Peyer's patch (tissue), 4 donors: ENCODE data around the gene WDR93. TPM values are rescaled to one million over a fixed set of nuclear protein-coding genes. Genes with fewer than 3 reads are reported as not detected.

Experiments
- DNase-seq, 3 donors: peaks; one replicate each; pipeline ENCODE4 v3.0.0-alpha.2; 2017 to 2019
- H3K27ac ChIP-seq, 4 donors: fragments of 200-600 bp; sonication (generic); one replicate each; pipeline ENCODE4 v1.5.1; 2016 to 2019
- H3K27me3 ChIP-seq, 2 donors: fragments of 200-600 bp; sonication (generic); one replicate each; pipeline ENCODE4 v1.5.1; 2019
- H3K36me3 ChIP-seq, 3 donors: fragments of 200-600 bp; sonication (generic); one replicate each; pipeline ENCODE4 v1.5.1; 2016 to 2019
- H3K4me1 ChIP-seq, 4 donors: fragments of 200-600 bp; sonication (generic); one replicate each; pipeline ENCODE4 v1.5.1; 2016 to 2019
- H3K4me3 ChIP-seq, 4 donors: fragments of 200-600 bp; sonication (generic); 1 replicate in 3 of 4; 2 replicates in 1 of 4; pipeline ENCODE4 v1.5.1; 2016 to 2019; ENCODE audit warnings: mild to moderate bottlenecking in 1 of 4
- H3K9me3 ChIP-seq, 4 donors: fragments of 200-600 bp; sonication (generic); one replicate each; pipeline ENCODE4 v1.5.1; 2016 to 2019; ENCODE audit warnings: mild to moderate bottlenecking in 1 of 4
- POLR2A ChIP-seq, 2 donors: fragments of 450-650 bp; IDR thresholded peaks; one replicate each; pipeline ENCODE4 v1.5.1; 2017; ENCODE audit warnings: antibody characterized with exemption in 2 of 2, mild to moderate bottlenecking in 2 of 2, moderate library complexity in 2 of 2
- total RNA-seq, 4 donors: library from RNA; depleted of rRNA; stranded (reverse); fragments of >200 nt; gene quantifications; one replicate each; pipeline ENCODE4 v1.1.0, GENCODE V29; 2016
- TF ChIP-seq, protein P1 (sequence below), 6 experiments: fragments of 450-650 bp in 4 of 6; fragments of 200-600 bp in 2 of 6; sonication (generic) in 1 of 6; IDR thresholded peaks; one replicate each; pipeline ENCODE4 v1.5.1; 2017 to 2019; ENCODE audit warnings: antibody characterized with exemption in 6 of 6, mild to moderate bottlenecking in 3 of 6, moderate library complexity in 1 of 6

The WDR93 gene
- total RNA-seq, 4 donors from 2014 or later = 1.0 TPM; not detected in 3

GRCh38 chr15:89693091-89693490, 2.5 kb downstream of the WDR93 start:
- TF ChIP-seq, protein P1, sequence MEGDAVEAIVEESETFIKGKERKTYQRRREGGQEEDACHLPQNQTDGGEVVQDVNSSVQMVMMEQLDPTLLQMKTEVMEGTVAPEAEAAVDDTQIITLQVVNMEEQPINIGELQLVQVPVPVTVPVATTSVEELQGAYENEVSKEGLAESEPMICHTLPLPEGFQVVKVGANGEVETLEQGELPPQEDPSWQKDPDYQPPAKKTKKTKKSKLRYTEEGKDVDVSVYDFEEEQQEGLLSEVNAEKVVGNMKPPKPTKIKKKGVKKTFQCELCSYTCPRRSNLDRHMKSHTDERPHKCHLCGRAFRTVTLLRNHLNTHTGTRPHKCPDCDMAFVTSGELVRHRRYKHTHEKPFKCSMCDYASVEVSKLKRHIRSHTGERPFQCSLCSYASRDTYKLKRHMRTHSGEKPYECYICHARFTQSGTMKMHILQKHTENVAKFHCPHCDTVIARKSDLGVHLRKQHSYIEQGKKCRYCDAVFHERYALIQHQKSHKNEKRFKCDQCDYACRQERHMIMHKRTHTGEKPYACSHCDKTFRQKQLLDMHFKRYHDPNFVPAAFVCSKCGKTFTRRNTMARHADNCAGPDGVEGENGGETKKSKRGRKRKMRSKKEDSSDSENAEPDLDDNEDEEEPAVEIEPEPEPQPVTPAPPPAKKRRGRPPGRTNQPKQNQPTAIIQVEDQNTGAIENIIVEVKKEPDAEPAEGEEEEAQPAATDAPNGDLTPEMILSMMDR (IDR thresholded peaks at IDR 0.05) = no peak
- no peak for TF ChIP-seq POLR2A (IDR thresholded peaks at IDR 0.05)
- no peaks in the 10 kb centered on the region for H3K9me3 ChIP-seq
- no peak overlapping the region for H3K4me3 ChIP-seq
- H3K27me3 ChIP-seq = no peaks in the 10 kb centered on the region
- no peak for DNase-seq
- H3K27ac ChIP-seq = no peak overlapping the region
- peaks cover 0 to 21% (median 1%) of the 10 kb centered on the region in 4 donors for H3K4me1 ChIP-seq
- H3K36me3 ChIP-seq = no peaks in the 10 kb centered on the region

DNA sequence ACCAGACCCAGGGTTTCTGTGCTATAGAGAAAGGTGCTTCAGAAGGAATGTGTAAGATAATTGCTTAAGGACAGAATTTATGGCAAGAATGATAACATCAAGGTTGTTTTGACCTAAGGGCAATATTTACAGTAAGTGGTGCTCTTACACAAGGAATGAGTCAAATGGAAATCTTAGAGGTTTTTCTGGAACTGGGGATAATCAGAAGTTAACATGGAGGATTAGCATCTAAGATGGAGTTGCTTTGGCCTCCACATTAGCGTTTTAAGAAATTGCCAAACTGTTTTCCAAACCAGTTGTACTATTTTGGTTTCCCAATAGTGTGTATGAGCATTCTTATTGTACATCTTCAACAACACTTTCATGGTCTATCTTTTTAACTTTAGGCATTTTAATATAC, 3.1 kb downstream of the WDR93 start:
- no peaks in the 10 kb centered on the region for H3K27me3 ChIP-seq
- TF ChIP-seq, protein P1 (IDR thresholded peaks at IDR 0.05) = no peak
- no peak for TF ChIP-seq POLR2A (IDR thresholded peaks at IDR 0.05)
- H3K4me1 ChIP-seq = peaks cover 0 to 18% (median 1%) of the 10 kb centered on the region in 4 donors
- H3K4me3 ChIP-seq = no peak overlapping the region
- no peaks in the 10 kb centered on the region for H3K36me3 ChIP-seq
- DNase-seq = no peak
- H3K9me3 ChIP-seq = no peaks in the 10 kb centered on the region
- no peak overlapping the region for H3K27ac ChIP-seq

GRCh38 chr15:89695198-89695597, 4.6 kb downstream of the WDR93 start:
- Histone ChIP-seq H3K27ac (no peak overlapping the region), H3K27me3 (no peaks in the 10 kb centered on the region), H3K36me3 (no peaks in the 10 kb centered on the region), H3K4me1 (peaks cover 0 to 4% (median 1%) of the 10 kb centered on the region in 4 donors), H3K4me3 (no peak overlapping the region), H3K9me3 (no peaks in the 10 kb centered on the region)
- TF ChIP-seq POLR2A (IDR thresholded peaks at IDR 0.05) = no peak
- TF ChIP-seq, protein P1 (IDR thresholded peaks at IDR 0.05) = no peak
- DNase-seq = no peak

GRCh38 chr15:89704411-89704810, 13.8 kb downstream of the WDR93 start:
- Histone ChIP-seq H3K4me1 (no peaks in the 10 kb centered on the region), H3K9me3 (no peaks in the 10 kb centered on the region), H3K36me3 (no peaks in the 10 kb centered on the region), H3K4me3 (no peak overlapping the region), H3K27ac (no peak overlapping the region), H3K27me3 (no peaks in the 10 kb centered on the region)
- no peak for TF ChIP-seq POLR2A (IDR thresholded peaks at IDR 0.05)
- TF ChIP-seq, protein P1 (IDR thresholded peaks at IDR 0.05) = no peak
- DNase-seq = no peak

DNA sequence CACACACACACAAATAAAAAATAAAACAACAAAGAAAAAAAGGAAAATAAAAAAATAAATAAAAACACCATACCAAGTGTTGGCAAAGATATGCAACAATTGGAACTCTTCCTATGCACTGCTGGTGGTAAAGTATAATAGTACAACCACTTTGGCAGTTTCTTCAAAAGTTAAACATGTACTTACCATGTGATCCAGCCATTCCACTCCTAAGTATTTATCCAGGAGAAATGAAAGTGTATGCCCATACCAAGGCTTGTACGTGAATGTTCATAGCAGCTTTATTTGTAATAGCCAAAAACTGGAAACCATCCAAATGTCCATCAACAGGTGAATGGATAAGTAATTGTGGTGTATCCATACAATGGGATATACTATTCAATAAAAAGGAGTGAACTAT, 17.0 kb downstream of the WDR93 start:
- H3K27me3 ChIP-seq = no peaks in the 10 kb centered on the region
- H3K4me3 ChIP-seq = no peak overlapping the region
- H3K36me3 ChIP-seq = no peaks in the 10 kb centered on the region
- H3K4me1 ChIP-seq = no peaks in the 10 kb centered on the region
- no peaks in the 10 kb centered on the region for H3K9me3 ChIP-seq
- DNase-seq = no peak
- H3K27ac ChIP-seq = no peak overlapping the region
- TF ChIP-seq, protein P1 (IDR thresholded peaks at IDR 0.05) = no peak
- TF ChIP-seq POLR2A (IDR thresholded peaks at IDR 0.05) = no peak

DNA sequence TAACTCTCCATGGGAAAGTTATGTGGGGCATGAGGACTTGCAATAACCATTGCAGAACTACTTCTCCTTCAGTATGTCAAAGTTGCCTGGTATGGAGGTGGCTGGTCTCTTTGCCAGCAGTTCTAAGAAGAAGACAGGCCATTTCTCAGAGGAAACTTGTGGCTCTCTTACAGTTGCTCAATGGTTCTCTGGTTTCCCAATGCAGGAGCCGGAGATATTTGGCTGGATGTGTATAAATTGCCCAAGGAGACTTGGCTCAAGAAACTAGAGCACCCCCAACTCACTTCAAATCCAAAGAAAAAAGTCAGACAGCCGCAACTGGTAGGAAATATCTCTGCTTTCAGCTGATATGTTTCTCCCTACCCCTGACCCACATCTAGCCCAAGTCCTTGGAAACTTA, 24.2 kb downstream of the WDR93 start:
- Histone ChIP-seq H3K36me3 (no peaks in the 10 kb centered on the region), H3K4me3 (no peak overlapping the region)

More for the DNA sequence above, 24.2 kb downstream of the WDR93 start:
- H3K27me3 ChIP-seq = no peaks in the 10 kb centered on the region
- H3K9me3 ChIP-seq = no peaks in the 10 kb centered on the region
- no peak overlapping the region for H3K27ac ChIP-seq
- no peak for DNase-seq
- no peaks in the 10 kb centered on the region for H3K4me1 ChIP-seq
- TF ChIP-seq POLR2A (IDR thresholded peaks at IDR 0.05) = no peak
- TF ChIP-seq, protein P1 (IDR thresholded peaks at IDR 0.05) = no peak
